DMS153 treated with DMSO at 0.1 percent for 48 hours (cell line): ENCODE data around the gene ID2.

Experiments used
- DNase-seq: peaks from one replicate; lab custom pipeline; 2025; ENCODE audit not compliant: unreplicated experiment; lab: John Stamatoyannopoulos, UW

Gene ID2

GRCh38 chr2:8682719-8683667 lies 1.1 kb downstream of the ID2 start:
- peak; percentile 26 for DNase-seq

GRCh38 chr2:8684540-8684877 lies 2.7 kb downstream of the ID2 start:
- no peak for DNase-seq

GRCh38 chr2:8684878-8685696 lies 3.2 kb downstream of the ID2 start:
- peak; percentile 88 for DNase-seq

- peak; percentile 77 for DNase-seq
Observed at GRCh38 chr2:8685697-8686358, 4.0 kb downstream of the ID2 start.

- no peak for DNase-seq
Observed at GRCh38 chr2:8691859-8692437, 10.1 kb downstream of the ID2 start.

- DNase-seq: no peak
Observed at GRCh38 chr2:8692783-8693156, 10.9 kb downstream of the ID2 start.

GRCh38 chr2:8693157-8693821 lies 11.4 kb downstream of the ID2 start:
- no peak for DNase-seq

- no peak for DNase-seq
Observed at GRCh38 chr2:8694737-8695136, 12.9 kb downstream of the ID2 start.

GRCh38 chr2:8697190-8697589 lies 15.3 kb downstream of the ID2 start:
- no peak for DNase-seq

- DNase-seq: no peak
Observed at GRCh38 chr2:8699839-8700238, 18.0 kb downstream of the ID2 start.

GRCh38 chr2:8701681-8702379 lies 20.0 kb downstream of the ID2 start:
- no peak for DNase-seq

GRCh38 chr2:8704906-8705305 lies 23.1 kb downstream of the ID2 start:
- no peak for DNase-seq

GRCh38 chr2:8709611-8710010 lies 27.8 kb downstream of the ID2 start:
- DNase-seq: no peak

GRCh38 chr2:8710951-8711350 lies 29.1 kb downstream of the ID2 start:
- DNase-seq: no peak

- DNase-seq: no peak
Observed at GRCh38 chr2:8714283-8714682, 32.4 kb downstream of the ID2 start.

- no peak for DNase-seq
Observed at GRCh38 chr2:8714971-8715370, 33.1 kb downstream of the ID2 start.

- DNase-seq: no peak
Observed at GRCh38 chr2:8719528-8719927, 37.7 kb downstream of the ID2 start.

GRCh38 chr2:8720741-8721140 lies 38.9 kb downstream of the ID2 start:
- no peak for DNase-seq

GRCh38 chr2:8721410-8721809 lies 39.6 kb downstream of the ID2 start:
- DNase-seq: no peak

GRCh38 chr2:8722986-8723385 lies 41.1 kb downstream of the ID2 start:
- no peak for DNase-seq
